IgD-negative memory B cell (primary cell): ENCODE data around the gene ATP1B3. TPM values are rescaled to one million over a fixed set of nuclear protein-coding genes. Genes with fewer than 3 reads are reported as not detected.
"Not testable (repeated sequence)": the region's sequence is repeated elsewhere in the genome, so short reads cannot be mapped to it uniquely, and the experiment has no call there.

Experiments used
- H3K27ac Mint-ChIP-seq, 3 donors: one replicate each; pipeline ENCODE4 v1.8.0; 2020 to 2022; ENCODE audit warnings: mild to moderate bottlenecking in 3 of 3, mixed read lengths in 3 of 3, moderate library complexity in 1 of 3
- H3K27me3 Mint-ChIP-seq: one replicate; pipeline ENCODE4 v1.8.0; 2021; ENCODE audit warnings: mixed read lengths
- H3K36me3 Mint-ChIP-seq: one replicate; pipeline ENCODE4 v1.8.0; 2020; ENCODE audit warnings: mild to moderate bottlenecking, mixed read lengths
- H3K4me1 Mint-ChIP-seq, 3 donors: one replicate each; pipeline ENCODE4 v1.8.0; 2020 to 2022; ENCODE audit warnings: mixed read lengths in 3 of 3, mild to moderate bottlenecking in 1 of 3
- H3K4me3 Mint-ChIP-seq, 4 donors: one replicate each; pipeline ENCODE4 v1.8.0; 2020 to 2022; ENCODE audit warnings: mild to moderate bottlenecking in 4 of 4, mixed read lengths in 4 of 4, moderate library complexity in 3 of 4
- H3K9me3 Mint-ChIP-seq, 3 donors: one replicate each; pipeline ENCODE4 v1.8.0; 2020 to 2021; ENCODE audit warnings: mixed read lengths in 3 of 3, mild to moderate bottlenecking in 1 of 3
- polyA plus RNA-seq: library from polyadenylated mRNA; unstranded; fragments of 300-500 nt; fragmentation: Illumina TruSeq; gene quantifications from one replicate; pipeline ENCODE4 v1.2.3, GENCODE V29; 2021

Gene ATP1B3
- polyA plus RNA-seq = 73.4 TPM

- Mint-ChIP-seq H3K27ac (peak within 1 kb of the TSS; percentile 85 to 96 (median 94)), H3K9me3 (no peaks in the 10 kb centered on the region), H3K4me3 (peak within 1 kb of the TSS; percentile 95 to 97 (median 96)), H3K4me1 (peaks cover 17 to 30% (median 26%) of the 10 kb centered on the region in 3 donors), H3K27me3 (no peaks in the 10 kb centered on the region), H3K36me3 (peaks cover 2% of the 10 kb centered on the region)
Observed at GRCh38 chr3:141876381-141876890, at the start of gene ATP1B3. ATP1B3 (plus strand) TSS chr3:141876643; CDS start chr3:141876802, 159 bp downstream.

DNA sequence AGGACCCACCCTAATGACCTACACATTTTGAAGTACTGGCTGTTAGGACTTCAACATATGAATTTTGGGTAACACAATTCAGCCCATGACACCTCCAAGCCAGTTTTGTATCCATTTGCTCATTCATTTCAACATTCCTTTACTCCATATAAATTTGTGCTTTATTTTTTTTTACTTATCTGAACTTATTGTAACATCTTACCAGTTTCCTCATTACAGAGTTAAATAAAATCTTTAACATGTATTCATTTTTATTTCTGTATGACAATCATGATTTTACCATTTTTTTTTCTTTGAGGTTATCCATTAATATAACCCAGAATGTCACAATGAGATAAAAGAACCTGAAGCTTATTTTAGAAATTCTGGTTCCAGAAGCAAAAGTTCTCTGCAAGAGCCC is 48.0 kb upstream of the ATP1B3 start:
- Mint-ChIP-seq H3K9me3 (no peaks in the 10 kb centered on the region), H3K36me3 (no peaks in the 10 kb centered on the region), H3K27ac (no peak overlapping the region), H3K4me1 (no peaks in the 10 kb centered on the region), H3K27me3 (peaks cover 1% of the 10 kb centered on the region), H3K4me3 (no peak overlapping the region)

- H3K4me3 Mint-ChIP-seq = no peak overlapping the region
- no peaks in the 10 kb centered on the region for H3K4me1 Mint-ChIP-seq
- no peak overlapping the region for H3K27ac Mint-ChIP-seq
- H3K36me3 Mint-ChIP-seq = no peaks in the 10 kb centered on the region
- H3K27me3 Mint-ChIP-seq = peaks cover 1% of the 10 kb centered on the region
- no peaks in the 10 kb centered on the region for H3K9me3 Mint-ChIP-seq
Observed at GRCh38 chr3:141828890-141829289, 47.6 kb upstream of the ATP1B3 start.

DNA sequence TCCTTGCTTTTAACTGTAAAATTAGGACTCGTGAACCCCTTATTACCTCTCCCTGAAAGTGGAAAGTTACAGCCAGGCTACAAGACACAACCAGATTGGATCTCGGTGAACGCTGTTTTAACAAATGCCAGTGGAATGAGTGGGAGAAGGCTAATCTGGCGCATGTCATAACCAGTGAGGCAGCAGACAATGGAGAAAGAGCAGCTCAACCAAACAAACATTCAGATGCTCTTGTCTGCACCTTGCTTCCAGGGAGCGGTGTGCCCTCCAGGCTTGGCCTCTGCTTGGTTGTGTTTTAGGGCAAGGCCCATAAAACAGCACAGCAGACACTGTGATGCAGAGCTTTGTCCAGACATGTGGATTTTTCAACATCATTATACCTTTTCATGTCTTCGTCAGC is 45.9 kb upstream of the ATP1B3 start:
- Mint-ChIP-seq H3K27me3 (peaks cover 1% of the 10 kb centered on the region), H3K4me1 (no peaks in the 10 kb centered on the region), H3K27ac (no peak overlapping the region), H3K36me3 (no peaks in the 10 kb centered on the region), H3K9me3 (peaks cover 0 to 2% (median 0%) of the 10 kb centered on the region in 3 donors), H3K4me3 (no peak overlapping the region)

DNA sequence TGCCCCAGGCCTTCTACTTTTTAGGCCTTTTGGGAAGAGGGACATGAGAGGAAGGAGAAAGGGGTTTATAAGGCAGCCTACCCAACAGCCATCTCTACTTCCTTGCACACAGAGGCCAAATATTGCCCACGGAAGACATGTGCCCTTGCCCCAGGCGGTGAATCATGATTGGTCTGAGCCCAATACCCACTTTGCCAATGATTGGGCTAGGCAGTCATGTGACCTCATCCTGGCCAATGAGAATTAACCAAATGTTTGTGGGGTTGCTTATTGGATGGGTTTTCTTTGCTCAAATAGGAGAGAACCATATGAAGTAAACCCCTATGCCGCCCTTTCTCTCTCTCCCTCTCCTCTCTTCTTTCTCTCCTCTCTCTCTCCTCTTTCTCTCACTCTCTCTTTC is 42.2 kb upstream of the ATP1B3 start:
- H3K27ac Mint-ChIP-seq = no peak overlapping the region
- H3K9me3 Mint-ChIP-seq = peaks cover 0 to 2% (median 0%) of the 10 kb centered on the region in 3 donors
- H3K4me3 Mint-ChIP-seq = no peak overlapping the region
- peaks cover 1% of the 10 kb centered on the region for H3K27me3 Mint-ChIP-seq
- H3K36me3 Mint-ChIP-seq = no peaks in the 10 kb centered on the region
- H3K4me1 Mint-ChIP-seq = no peaks in the 10 kb centered on the region

DNA sequence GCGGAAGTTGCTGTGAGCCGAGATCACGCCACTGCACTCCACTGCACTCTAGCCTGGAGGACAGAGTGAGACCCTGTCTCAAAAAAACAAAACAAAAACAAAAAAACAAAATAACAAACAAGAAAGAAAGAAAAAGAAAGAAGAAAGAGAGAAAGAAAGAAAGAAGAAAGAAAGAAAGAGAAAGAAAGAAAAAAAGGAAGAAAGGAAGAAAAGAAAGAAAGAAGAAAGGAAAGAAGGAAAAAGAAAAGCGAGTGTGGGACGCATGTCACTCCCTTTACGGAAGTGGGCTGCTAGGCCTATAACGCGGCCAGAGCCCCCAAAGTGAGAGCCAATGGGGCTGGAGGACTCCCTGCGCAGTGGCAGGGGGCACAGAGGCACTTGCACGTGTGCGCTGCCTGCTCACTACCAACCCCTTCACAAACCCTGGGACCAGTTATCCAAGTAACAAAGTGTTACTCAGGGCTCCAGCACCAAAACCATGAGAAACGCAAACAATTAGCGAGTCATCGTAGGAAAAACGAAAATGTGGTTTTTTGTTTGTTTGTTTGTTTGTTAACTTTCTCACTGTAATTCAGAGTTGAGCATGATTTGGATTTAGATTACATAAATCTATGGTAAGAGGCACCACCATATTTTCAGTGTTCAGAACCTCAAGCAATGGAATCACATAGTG is 40.8 kb upstream of the ATP1B3 start:
- no peaks in the 10 kb centered on the region for H3K36me3 Mint-ChIP-seq
- peaks cover 1% of the 10 kb centered on the region for H3K27me3 Mint-ChIP-seq
- H3K9me3 Mint-ChIP-seq = peaks cover 0 to 2% (median 0%) of the 10 kb centered on the region in 3 donors
- no peak overlapping the region for H3K27ac Mint-ChIP-seq
- H3K4me1 Mint-ChIP-seq = no peaks in the 10 kb centered on the region
- H3K4me3 Mint-ChIP-seq = no peak overlapping the region

GRCh38 chr3:141839389-141839788 is 37.1 kb upstream of the ATP1B3 start:
- Mint-ChIP-seq H3K36me3 (no peaks in the 10 kb centered on the region), H3K9me3 (peaks cover 0 to under 1% (median 0%) of the 10 kb centered on the region in 3 donors), H3K27me3 (peaks cover 2% of the 10 kb centered on the region), H3K27ac (no peak overlapping the region), H3K4me1 (peaks cover 0 to 2% (median 0%) of the 10 kb centered on the region in 3 donors), H3K4me3 (no peak overlapping the region)

- no peaks in the 10 kb centered on the region for H3K9me3 Mint-ChIP-seq
- peaks cover 2% of the 10 kb centered on the region for H3K27me3 Mint-ChIP-seq
- peaks cover 0 to 2% (median 0%) of the 10 kb centered on the region in 3 donors for H3K4me1 Mint-ChIP-seq
- H3K27ac Mint-ChIP-seq = no peak overlapping the region
- no peaks in the 10 kb centered on the region for H3K36me3 Mint-ChIP-seq
- peak overlapping the region in 1 of 4 donors; percentile 54 for H3K4me3 Mint-ChIP-seq
Observed at GRCh38 chr3:141840737-141841544, 35.5 kb upstream of the ATP1B3 start.

DNA sequence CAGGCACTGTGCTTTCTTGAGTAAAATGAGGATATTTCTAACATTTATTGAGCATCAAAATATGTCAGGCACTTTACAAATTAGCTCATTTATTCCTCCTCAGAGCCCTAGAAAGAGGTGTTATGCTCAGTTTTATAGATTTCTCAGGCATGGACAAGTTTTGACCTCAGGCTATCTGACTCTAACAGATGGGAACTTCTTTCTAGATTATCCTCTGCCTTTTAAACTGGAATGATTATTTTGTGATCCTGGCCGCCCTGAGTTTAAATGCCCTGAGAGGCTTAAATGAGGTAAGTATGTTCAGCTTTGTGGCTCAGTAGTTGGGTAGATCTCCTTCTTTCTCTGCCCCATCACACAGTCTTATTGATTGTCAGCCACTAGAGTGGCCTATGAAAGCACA is 32.3 kb upstream of the ATP1B3 start:
- no peaks in the 10 kb centered on the region for H3K36me3 Mint-ChIP-seq
- no peaks in the 10 kb centered on the region for H3K9me3 Mint-ChIP-seq
- H3K27me3 Mint-ChIP-seq = peaks cover 3% of the 10 kb centered on the region
- no peak overlapping the region for H3K4me3 Mint-ChIP-seq
- H3K27ac Mint-ChIP-seq = no peak overlapping the region
- H3K4me1 Mint-ChIP-seq = peaks cover 0 to 2% (median 0%) of the 10 kb centered on the region in 3 donors

GRCh38 chr3:141844812-141845211 is 31.6 kb upstream of the ATP1B3 start:
- Mint-ChIP-seq H3K27ac (no peak overlapping the region), H3K4me3 (no peak overlapping the region), H3K27me3 (peaks cover 6% of the 10 kb centered on the region), H3K36me3 (no peaks in the 10 kb centered on the region), H3K9me3 (no peaks in the 10 kb centered on the region), H3K4me1 (peaks cover 0 to 4% (median 0%) of the 10 kb centered on the region in 3 donors)

DNA sequence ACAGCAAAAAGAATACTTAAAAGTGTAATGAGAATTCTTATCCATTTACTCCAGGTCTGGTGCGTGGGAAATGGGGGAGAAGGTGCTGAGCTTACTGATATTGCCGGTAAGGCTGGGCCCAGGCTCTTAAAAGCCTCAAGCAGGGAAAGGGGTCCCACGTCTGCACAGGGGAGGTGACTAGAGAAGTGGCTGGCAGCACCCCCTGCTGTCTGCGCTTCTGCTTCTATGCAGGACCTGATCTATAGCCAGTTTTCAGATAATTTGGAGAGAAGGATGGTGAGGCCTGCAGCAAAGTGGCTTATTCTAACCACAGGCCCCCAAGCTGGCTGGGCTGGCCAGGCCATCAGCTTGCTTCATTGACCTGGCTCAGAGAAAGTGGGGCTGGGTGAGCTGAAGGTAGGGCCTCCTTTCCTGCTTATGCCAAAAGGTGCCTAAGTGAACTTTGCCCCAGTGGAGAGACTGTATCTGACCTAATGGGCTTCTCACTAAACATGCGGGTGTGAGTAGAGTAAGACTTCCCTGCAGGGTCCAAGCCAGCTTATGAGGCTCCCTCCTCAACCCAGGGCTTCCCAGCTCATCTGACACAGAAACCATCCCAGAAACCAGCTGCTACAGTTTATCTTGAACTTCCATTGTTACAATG is 30.9 kb upstream of the ATP1B3 start:
- Mint-ChIP-seq H3K4me3 (no peak overlapping the region), H3K27me3 (peaks cover 6% of the 10 kb centered on the region), H3K27ac (no peak overlapping the region), H3K36me3 (no peaks in the 10 kb centered on the region), H3K4me1 (peaks cover 0 to 4% (median 0%) of the 10 kb centered on the region in 3 donors), H3K9me3 (no peaks in the 10 kb centered on the region)

DNA sequence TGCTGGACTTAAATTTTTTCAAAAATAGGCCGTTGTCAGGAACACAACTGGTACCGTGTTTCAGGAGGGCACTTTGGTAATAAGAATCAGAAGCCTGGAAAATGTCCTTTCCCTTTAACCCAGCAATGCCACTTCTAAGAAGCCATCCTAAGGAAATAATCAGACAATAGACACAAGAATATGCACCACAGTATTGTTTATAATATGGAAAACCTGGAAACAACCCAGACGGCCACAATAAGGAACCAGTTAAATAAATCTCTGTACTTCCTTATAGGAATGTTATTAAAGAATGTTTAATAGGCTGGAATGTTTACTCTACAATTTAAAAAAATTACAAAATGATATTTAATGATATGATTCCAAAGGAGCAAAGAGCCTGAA is 30.4 kb upstream of the ATP1B3 start:
- Mint-ChIP-seq H3K36me3 (no peaks in the 10 kb centered on the region), H3K9me3 (no peaks in the 10 kb centered on the region), H3K4me1 (peaks cover 0 to 4% (median 0%) of the 10 kb centered on the region in 3 donors), H3K27me3 (peaks cover 6% of the 10 kb centered on the region), H3K4me3 (no peak overlapping the region), H3K27ac (no peak overlapping the region)

DNA sequence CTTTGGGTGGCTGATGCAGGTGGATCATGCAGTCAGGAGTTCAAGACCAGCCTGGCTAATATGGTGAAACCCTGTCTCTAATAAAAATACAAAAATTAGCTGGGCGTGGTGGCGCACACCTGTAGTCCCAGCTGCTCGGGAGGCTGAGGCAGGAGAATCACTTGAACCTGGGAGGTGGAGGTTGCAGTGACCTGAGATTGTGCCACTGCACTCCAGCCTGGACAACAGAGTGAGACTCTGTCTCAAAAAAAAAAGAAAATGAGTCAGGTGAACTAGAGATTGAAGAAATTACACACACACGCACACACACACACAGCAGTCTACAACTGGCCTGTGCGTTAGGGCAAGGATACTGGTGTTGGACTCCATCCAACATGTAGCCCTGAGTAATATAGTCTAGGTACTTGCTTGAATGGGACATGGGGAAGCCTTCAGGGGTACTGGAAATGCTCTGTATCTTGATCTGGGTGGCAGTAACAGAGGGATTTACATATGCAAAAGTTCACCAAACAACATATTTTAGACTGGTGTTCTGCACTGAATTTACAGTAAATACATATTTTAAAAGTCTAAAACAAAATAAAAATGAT is 28.2 kb upstream of the ATP1B3 start:
- not testable (repeated sequence) for H3K36me3 Mint-ChIP-seq, H3K4me1 Mint-ChIP-seq, H3K27ac Mint-ChIP-seq, H3K9me3 Mint-ChIP-seq, H3K4me3 Mint-ChIP-seq, H3K27me3 Mint-ChIP-seq

- Mint-ChIP-seq H3K27ac (no peak overlapping the region), H3K9me3 (no peaks in the 10 kb centered on the region), H3K36me3 (peaks cover 8% of the 10 kb centered on the region), H3K4me3 (no peak overlapping the region), H3K4me1 (peaks cover 0 to 2% (median 0%) of the 10 kb centered on the region in 3 donors), H3K27me3 (peaks cover 9% of the 10 kb centered on the region)
Observed at GRCh38 chr3:141849056-141849815, 27.2 kb upstream of the ATP1B3 start.
